Adipocyte (in vitro differentiated cells): ENCODE measurements around the gene DHRS1.
A peak's percentile ranks its signal among the peaks of the same experiment; 100 is the strongest.

Experiments
- DNase-seq: peaks from one replicate; pipeline ENCODE4 v3.0.0-alpha.2; 2015; ENCODE audit warnings: low read depth
- H3K27me3 ChIP-seq: replicated peaks from 2 replicates; pipeline ENCODE4 v1.7.0; 2013; ENCODE audit warnings: mild to moderate bottlenecking, low read length, moderate library complexity; ENCODE audit not compliant: control insufficient read depth, insufficient read depth
- H3K36me3 ChIP-seq: 2 replicates; pipeline ENCODE4 v1.7.0; 2013; ENCODE audit warnings: low read length, mild to moderate bottlenecking, moderate library complexity; ENCODE audit not compliant: control insufficient read depth, insufficient read depth, severe bottlenecking
- H3K4me1 ChIP-seq: 2 replicates; pipeline ENCODE4 v1.7.0; 2013; ENCODE audit warnings: mild to moderate bottlenecking, low read length, moderate library complexity; ENCODE audit not compliant: control insufficient read depth, insufficient read depth
- H3K4me3 ChIP-seq: 2 replicates; pipeline ENCODE4 v1.7.0; 2013; ENCODE audit warnings: mild to moderate bottlenecking, low read length, moderate library complexity
- H3K9ac ChIP-seq: 2 replicates; pipeline ENCODE4 v1.7.0; 2013; ENCODE audit warnings: mild to moderate bottlenecking, low read length, moderate library complexity
- H3K9me3 ChIP-seq: 2 replicates; pipeline ENCODE4 v1.7.0; 2013; ENCODE audit warnings: mild to moderate bottlenecking, low read length, moderate library complexity; ENCODE audit not compliant: control insufficient read depth

The DHRS1 gene

GRCh38 chr14:24325041-24325530 lies 25.5 kb upstream of the DHRS1 start:
- Histone ChIP-seq H3K27me3 (peaks cover 4% of the 10 kb centered on the region), H3K4me1 (no peaks in the 10 kb centered on the region), H3K9me3 (no peaks in the 10 kb centered on the region), H3K36me3 (no peaks in the 10 kb centered on the region), H3K4me3 (no peak overlapping the region), H3K9ac (no peak overlapping the region)
- no peak for DNase-seq

GRCh38 chr14:24324024-24324423 lies 24.4 kb upstream of the DHRS1 start:
- Histone ChIP-seq H3K4me1 (no peaks in the 10 kb centered on the region), H3K36me3 (no peaks in the 10 kb centered on the region), H3K9me3 (no peaks in the 10 kb centered on the region), H3K4me3 (no peak overlapping the region), H3K27me3 (peaks cover 4% of the 10 kb centered on the region), H3K9ac (no peak overlapping the region)
- DNase-seq = no peak

GRCh38 chr14:24323341-24323740 lies 23.8 kb upstream of the DHRS1 start:
- H3K9me3 ChIP-seq = no peaks in the 10 kb centered on the region
- no peaks in the 10 kb centered on the region for H3K4me1 ChIP-seq
- no peak overlapping the region for H3K9ac ChIP-seq
- no peaks in the 10 kb centered on the region for H3K36me3 ChIP-seq
- peaks cover 4% of the 10 kb centered on the region for H3K27me3 ChIP-seq
- DNase-seq = no peak
- H3K4me3 ChIP-seq = no peak overlapping the region

DNA sequence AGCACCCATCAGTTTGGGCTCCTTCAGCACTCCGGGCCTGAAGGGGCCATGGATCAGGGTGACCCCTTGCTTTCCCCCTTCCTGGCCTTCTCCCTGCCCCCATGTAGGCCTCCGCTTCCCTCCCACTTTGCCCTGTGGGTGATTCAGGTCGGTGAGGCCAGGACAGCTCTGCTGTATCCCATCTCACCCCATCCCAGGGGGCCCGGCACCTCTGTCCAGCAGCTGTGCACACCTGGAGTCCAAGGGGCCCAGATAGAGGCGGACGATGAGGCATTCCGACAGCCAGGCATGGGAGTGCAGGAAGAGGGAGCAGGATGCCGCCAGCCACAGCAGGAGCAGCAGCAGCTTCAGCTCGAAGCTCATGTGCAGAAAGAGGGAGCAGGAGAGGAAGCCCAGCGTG lies 23.1 kb upstream of the DHRS1 start:
- Histone ChIP-seq H3K4me3 (no peak overlapping the region), H3K9me3 (no peaks in the 10 kb centered on the region), H3K4me1 (peaks cover under 1% of the 10 kb centered on the region), H3K36me3 (no peaks in the 10 kb centered on the region), H3K9ac (no peak overlapping the region), H3K27me3 (peaks cover 4% of the 10 kb centered on the region)
- no peak for DNase-seq

- no peak overlapping the region for H3K9ac ChIP-seq
- no peak for DNase-seq
- no peaks in the 10 kb centered on the region for H3K9me3 ChIP-seq
- no peak overlapping the region for H3K4me3 ChIP-seq
- peaks cover 4% of the 10 kb centered on the region for H3K27me3 ChIP-seq
- peaks cover 9% of the 10 kb centered on the region for H3K4me1 ChIP-seq
- H3K36me3 ChIP-seq = no peaks in the 10 kb centered on the region
Measured at GRCh38 chr14:24321212-24321975, 21.8 kb upstream of the DHRS1 start.

DNA sequence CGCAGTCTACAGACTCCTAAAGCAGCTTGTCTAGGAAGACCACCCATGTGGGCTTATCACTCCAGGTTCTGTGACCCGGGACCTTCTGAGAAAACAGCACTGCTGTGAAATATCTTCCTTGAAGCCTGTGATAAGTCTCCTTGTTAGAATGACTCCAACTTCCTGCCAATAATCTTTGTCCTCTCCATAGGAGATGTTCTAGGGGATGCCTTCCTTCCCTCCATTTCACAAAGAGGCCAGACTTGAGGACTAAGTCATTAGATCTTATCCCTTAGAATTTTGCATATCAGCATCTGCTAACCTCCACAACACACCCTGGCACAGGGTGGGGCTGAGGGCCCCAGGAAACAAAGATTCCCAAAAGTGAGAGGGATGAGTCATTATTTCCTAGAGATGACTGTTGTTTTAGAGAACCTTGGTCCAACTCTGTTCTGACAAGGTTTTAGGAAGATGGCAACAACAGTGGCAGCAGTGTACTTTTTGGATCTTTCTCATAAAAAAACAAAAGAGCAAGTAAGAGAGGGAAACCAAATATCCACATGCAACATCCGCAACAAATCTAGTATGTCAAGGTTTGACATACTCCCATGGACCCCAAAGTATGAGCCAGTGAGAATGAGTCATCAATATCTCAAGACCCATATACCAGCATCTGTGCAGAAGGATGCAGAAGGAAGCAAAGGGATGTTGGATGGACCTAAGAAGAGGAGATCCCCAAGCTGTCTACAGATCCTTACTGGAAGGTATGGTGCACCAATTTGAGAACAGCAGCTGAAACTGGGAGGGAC lies 17.8 kb upstream of the DHRS1 start:
- no peak overlapping the region for H3K9ac ChIP-seq
- H3K36me3 ChIP-seq = no peaks in the 10 kb centered on the region
- peak; percentile 35 for DNase-seq
- no peaks in the 10 kb centered on the region for H3K9me3 ChIP-seq
- no peak overlapping the region for H3K4me3 ChIP-seq
- peaks cover 7% of the 10 kb centered on the region for H3K27me3 ChIP-seq
- H3K4me1 ChIP-seq = peaks cover 9% of the 10 kb centered on the region

DNA sequence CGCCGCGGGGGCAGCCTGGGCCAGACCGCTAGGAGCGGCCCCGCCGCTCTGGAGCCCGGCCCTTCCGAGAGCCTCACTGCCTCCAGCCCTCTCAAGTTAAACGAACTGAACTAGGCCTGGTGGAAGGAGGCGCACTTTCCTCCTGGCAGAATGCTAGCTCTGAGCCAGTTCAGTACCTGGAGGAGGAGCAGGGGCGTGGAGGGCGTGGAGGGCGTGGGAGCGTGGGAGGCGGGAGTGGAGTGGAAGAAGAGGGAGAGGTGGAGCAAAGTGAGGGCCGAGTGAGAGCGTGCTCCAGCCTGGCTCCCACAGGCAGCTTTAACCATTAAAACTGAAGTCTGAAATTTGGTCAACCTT lies 17.0 kb upstream of the DHRS1 start:
- Histone ChIP-seq H3K4me3 (no peak overlapping the region), H3K9ac (no peak overlapping the region), H3K9me3 (no peaks in the 10 kb centered on the region), H3K27me3 (peaks cover 7% of the 10 kb centered on the region), H3K36me3 (no peaks in the 10 kb centered on the region), H3K4me1 (peaks cover 15% of the 10 kb centered on the region)
- DNase-seq = no peak

GRCh38 chr14:24315807-24316596 lies 16.4 kb upstream of the DHRS1 start:
- DNase-seq = no peak
- no peaks in the 10 kb centered on the region for H3K9me3 ChIP-seq
- H3K27me3 ChIP-seq = peaks cover 7% of the 10 kb centered on the region
- H3K9ac ChIP-seq = no peak overlapping the region
- no peak overlapping the region for H3K4me3 ChIP-seq
- H3K4me1 ChIP-seq = peaks cover 20% of the 10 kb centered on the region
- no peaks in the 10 kb centered on the region for H3K36me3 ChIP-seq

GRCh38 chr14:24315243-24315806 lies 15.7 kb upstream of the DHRS1 start:
- H3K4me3 ChIP-seq = no peak overlapping the region
- no peaks in the 10 kb centered on the region for H3K9me3 ChIP-seq
- H3K36me3 ChIP-seq = no peaks in the 10 kb centered on the region
- DNase-seq = no peak
- H3K4me1 ChIP-seq = peaks cover 25% of the 10 kb centered on the region
- peaks cover 7% of the 10 kb centered on the region for H3K27me3 ChIP-seq
- no peak overlapping the region for H3K9ac ChIP-seq

- DNase-seq = no peak
- no peak overlapping the region for H3K4me3 ChIP-seq
- H3K27me3 ChIP-seq = peaks cover 7% of the 10 kb centered on the region
- peaks cover 25% of the 10 kb centered on the region for H3K4me1 ChIP-seq
- H3K36me3 ChIP-seq = no peaks in the 10 kb centered on the region
- H3K9ac ChIP-seq = no peak overlapping the region
- no peaks in the 10 kb centered on the region for H3K9me3 ChIP-seq
Measured at GRCh38 chr14:24314377-24315193, 15.0 kb upstream of the DHRS1 start.
